ENCODE results near the gene CSGALNACT2.

Gene CSGALNACT2

DNA sequence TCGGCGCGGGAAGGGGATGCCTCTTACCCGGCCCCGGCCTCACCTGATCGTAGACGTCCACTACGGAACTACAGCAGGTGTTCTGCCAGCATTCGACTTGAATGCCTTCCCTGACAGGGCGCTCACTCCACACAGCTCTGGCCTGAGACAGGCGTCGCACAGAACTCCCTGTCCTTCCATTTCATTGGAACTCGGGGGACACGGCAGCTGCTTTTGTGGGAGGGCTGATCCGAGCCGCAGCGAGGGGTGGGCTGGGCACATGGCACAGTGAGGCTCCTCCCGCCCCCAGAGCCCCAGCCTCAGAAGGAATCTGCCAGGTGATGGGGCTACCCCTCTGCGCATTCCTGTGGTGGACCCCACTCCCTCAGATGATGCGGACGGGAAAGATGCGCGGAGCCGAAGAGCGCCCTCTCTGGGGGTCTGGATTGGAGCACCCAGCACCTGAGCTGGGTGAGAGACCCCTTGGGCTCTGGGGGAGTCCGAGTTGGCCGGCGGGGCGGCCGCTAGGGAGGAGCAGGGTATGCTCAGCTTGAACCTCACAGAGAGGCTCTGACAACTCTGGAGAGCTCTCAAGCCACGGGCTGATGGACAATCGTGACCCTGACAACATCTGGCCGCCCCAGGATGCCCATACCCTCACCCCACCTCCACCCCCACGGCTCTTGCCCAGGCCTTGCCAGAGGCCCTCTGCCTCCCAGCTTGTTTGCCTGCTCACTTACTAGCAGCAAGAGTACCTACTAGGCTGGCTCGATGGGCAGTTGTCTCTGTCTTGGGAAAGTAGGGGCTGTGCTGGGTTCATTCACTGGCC, 92.1 kb downstream of the CSGALNACT2 start:
- DNase-seq, result peak; percentile 4

DNA sequence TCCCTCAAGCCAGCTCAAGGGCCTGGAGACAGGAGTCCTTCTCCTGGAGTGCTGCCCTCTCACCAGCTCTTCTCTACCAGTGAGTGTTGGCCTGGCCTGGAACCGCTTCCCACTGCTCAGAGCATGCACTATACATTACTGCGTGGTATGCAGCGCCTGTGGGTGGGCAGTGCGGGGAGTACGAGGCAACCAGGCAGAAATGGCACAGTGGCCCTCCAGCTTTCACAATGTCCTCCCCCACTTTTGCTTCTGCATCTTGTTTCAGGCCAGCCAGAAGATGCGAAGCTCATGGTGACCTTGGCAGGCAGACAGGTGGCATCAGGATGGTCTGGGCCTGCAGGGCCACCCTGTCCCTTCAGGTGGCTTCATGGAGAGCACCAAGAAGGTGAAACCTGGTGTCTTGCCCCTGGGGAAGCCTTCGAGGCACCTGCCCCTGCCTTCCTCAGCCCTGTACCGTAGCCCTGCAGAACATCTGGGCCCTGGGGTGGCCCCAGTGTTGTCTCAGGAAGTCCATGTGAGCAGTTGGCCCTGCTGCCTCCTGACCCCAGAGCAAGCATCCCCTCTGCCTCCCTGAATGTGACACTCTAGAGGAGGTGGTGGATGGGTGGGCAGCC, 92.8 kb downstream of the CSGALNACT2 start:
- DNase-seq, result peak; percentile 11

DNA sequence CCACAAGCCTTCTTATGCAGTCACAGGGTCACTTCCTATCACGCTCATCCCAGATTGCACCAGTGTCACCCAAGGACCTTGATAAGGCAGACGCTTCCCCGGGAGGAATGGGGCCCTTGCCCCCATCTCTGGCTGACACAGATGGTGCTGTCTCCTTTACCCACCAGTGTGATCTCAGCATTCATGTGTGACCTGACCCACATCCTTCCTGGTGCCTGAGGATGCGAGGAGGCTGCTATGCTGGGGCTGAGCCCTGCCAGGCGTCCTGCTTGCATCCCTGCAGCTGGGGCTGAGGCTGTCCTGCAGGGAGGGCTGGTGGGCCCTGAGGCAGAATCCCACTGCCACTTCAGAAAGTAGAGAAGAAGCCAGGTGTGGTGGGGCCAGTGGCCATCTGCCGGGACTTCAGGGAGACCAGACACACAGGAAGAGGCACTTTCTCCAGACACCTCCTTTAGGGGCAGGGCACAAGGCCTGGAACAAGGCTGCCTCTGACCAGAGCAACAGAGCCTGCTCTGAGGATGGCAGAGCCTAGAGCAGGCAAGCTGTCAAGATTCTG, 93.4 kb downstream of the CSGALNACT2 start:
- DNase-seq, result peak; percentile 33

DNA sequence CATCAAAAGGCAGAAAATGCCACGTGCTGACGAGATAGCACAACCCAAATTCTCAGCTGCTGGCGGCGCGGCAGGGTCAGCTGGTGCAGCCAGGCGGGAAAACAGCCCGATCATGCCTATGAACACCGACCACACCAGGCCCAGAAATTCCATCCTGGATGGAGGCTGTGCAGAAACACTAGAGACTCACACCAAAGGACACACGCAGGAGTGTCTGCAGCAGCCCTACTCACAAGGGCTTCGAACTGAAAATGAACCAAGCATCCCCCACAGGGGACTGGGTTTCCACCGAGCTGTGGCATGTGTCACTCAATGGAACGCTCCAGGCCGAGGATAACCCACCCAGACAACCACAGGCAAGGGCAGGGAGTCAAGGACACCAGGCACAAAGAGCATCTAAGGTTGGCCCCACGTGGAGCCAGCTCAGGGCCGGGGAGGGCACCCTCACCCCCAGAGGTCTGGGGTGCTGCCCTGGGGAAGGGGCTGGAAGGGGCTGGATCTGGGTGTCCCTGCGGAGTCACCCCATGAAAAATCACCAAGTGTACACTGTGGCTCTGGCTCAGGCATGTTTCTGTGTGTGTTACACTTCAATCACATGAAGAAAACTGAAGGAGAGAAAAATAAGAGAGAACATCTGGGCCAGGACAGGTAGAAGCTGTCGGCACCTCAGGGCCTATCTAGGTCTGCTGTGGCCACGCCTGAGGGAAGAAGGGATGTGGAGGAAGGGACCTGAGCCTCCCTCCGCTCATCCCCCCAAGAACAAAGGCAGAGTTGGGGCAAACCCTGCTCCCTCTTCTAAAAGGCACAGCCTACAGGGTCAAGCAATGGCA, 95.6 kb downstream of the CSGALNACT2 start:
- DNase-seq, result peak; percentile 6

DNA sequence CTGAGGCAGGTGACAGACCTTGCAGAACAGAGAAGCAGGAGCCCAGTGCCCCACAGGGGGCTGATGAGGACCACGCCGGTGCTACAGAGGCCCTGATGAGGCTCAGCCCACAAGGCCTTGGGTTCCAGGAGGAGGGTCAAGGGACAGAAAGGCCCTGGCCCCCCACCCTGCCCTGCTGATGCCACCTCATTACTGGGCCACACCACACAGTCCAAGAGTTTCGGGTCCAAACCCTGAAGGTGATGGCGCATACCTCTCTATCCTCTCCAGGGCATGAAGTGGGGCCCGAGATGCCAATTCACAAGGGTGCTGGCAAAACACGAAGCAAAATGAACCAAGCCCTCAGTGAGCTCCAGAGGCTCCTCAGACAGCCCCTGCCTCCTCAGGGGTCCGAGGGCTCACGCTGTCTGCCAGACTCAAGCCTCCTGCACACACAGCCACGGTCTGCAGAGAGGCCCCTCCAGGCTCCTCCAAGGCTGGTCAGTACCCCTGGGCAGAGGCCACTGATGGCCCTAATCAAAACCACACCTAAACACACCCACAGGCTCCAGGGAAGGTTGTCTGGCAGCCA, 96.3 kb downstream of the CSGALNACT2 start:
- peak; percentile 6 for DNase-seq
